ENCODE measurements around the gene KRTAP12-3. TPM values are rescaled to one million over a fixed set of nuclear protein-coding genes. Genes with fewer than 3 reads are reported as not detected.

The KRTAP12-3 gene
- total RNA-seq, 3 donors from 2014 or later, result not detected

- Histone ChIP-seq H3K27ac (no peak overlapping the region), H3K36me3 (no peaks in the 10 kb centered on the region), H3K4me3 (no peak overlapping the region), H3K27me3 (no peaks in the 10 kb centered on the region), H3K4me1 (no peaks in the 10 kb centered on the region), H3K9me3 (peaks cover 18 to 31% of the 10 kb centered on the region in 2 donors)
- TF ChIP-seq POLR2A (IDR thresholded peaks at IDR 0.05) (no peak), CTCF (IDR thresholded peaks at IDR 0.05) (no peak), POLR2AphosphoS5 (IDR thresholded peaks at IDR 0.05) (no peak)
- DNase-seq (ENCODE audit: low spot score in 2 of 2), result no peak
- intact Hi-C loops (cut with DNase I; ENCODE audit: low total_unique reads), result loop anchor here (10.0 kb wide), 1 partner anchor 147 kb away; no protein-coding TSS in a partner anchor
These were observed 14.2 kb downstream of the KRTAP12-3 start for GRCh38 chr21:44671911-44672310.

- intact Hi-C loops (cut with DNase I; ENCODE audit: low total_unique reads), result loop anchor here (10.0 kb wide), 1 partner anchor 153 kb away; no protein-coding TSS in a partner anchor
- no peak overlapping the region for H3K27ac ChIP-seq
- TF ChIP-seq CTCF (IDR thresholded peaks at IDR 0.05), result no peak
- no peak for TF ChIP-seq POLR2AphosphoS5 (IDR thresholded peaks at IDR 0.05)
- TF ChIP-seq POLR2A (IDR thresholded peaks at IDR 0.05), result no peak
- H3K36me3 ChIP-seq, result no peaks in the 10 kb centered on the region
- no peak overlapping the region for H3K4me3 ChIP-seq
- H3K9me3 ChIP-seq, result peaks cover under 1 to 5% of the 10 kb centered on the region in 2 donors
- DNase-seq (ENCODE audit: low spot score in 2 of 2), result no peak
- H3K27me3 ChIP-seq, result no peaks in the 10 kb centered on the region
- H3K4me1 ChIP-seq, result no peaks in the 10 kb centered on the region
These were observed 20.1 kb downstream of the KRTAP12-3 start for GRCh38 chr21:44677881-44678280.

- H3K36me3 ChIP-seq, result no peaks in the 10 kb centered on the region
- no peak for DNase-seq (ENCODE audit: low spot score in 2 of 2)
- no peaks in the 10 kb centered on the region for H3K4me1 ChIP-seq
- H3K27ac ChIP-seq, result no peak overlapping the region
- no peak overlapping the region for H3K4me3 ChIP-seq
- H3K27me3 ChIP-seq, result peaks cover 0 to 4% of the 10 kb centered on the region in 2 donors
- no peaks in the 10 kb centered on the region for H3K9me3 ChIP-seq
- TF ChIP-seq POLR2A (IDR thresholded peaks at IDR 0.05), result no peak
- TF ChIP-seq CTCF (IDR thresholded peaks at IDR 0.05), result no peak
- TF ChIP-seq POLR2AphosphoS5 (IDR thresholded peaks at IDR 0.05), result no peak
- intact Hi-C loops (cut with DNase I; ENCODE audit: low total_unique reads), result no loop called here
These were observed 23.4 kb downstream of the KRTAP12-3 start for GRCh38 chr21:44681152-44681551.

DNA sequence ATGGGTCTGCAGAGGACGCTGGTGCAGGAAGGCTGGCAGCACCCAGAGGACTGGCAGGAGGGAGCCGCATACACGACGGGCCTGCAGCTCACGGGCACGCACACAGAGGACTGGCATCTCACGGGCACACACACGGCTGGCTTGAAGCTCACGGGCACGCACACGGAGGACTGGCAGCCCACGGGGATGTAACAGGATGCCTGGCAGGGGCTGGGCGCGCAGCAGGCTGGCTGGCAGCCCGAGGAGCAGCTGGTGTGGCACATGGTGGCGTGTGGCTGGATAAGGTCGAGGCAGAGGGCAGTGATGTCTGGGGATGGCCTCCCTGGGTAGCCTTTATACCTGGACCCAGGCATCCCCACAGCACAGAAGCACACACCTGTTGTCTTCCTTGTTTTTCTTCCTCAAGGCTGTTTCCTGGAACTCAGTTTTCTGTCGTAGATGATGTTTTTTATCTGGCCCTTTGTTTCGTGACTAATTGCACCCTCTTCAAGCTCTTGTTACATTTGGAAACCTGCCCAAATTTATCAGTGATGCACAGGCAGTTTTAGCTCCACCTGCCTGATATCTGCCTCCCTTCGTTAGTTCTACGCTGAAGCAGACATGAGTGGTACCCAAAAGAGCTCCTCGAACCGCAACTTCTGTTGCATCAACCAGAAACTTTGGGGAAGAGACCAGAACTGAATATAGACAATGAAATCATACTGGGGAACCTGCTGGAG lies 24.3 kb downstream of the KRTAP12-3 start, which contains the start of gene KRTAP12-1:
KRTAP12-1 (minus strand) TSS at position 303 of the 719 bp plus-strand sequence; CDS start at position 263, 40 bp downstream.
- Histone ChIP-seq H3K4me1 (no peaks in the 10 kb centered on the region), H3K27me3 (peaks cover 0 to 13% of the 10 kb centered on the region in 2 donors), H3K4me3 (no peak within 1 kb of the TSS), H3K27ac (no peak within 1 kb of the TSS), H3K9me3 (no peaks in the 10 kb centered on the region), H3K36me3 (no peaks in the 10 kb centered on the region)
- TF ChIP-seq POLR2AphosphoS5 (IDR thresholded peaks at IDR 0.05) (no peak), POLR2A (IDR thresholded peaks at IDR 0.05) (no peak), CTCF (IDR thresholded peaks at IDR 0.05) (no peak)
- DNase-seq (ENCODE audit: low spot score in 2 of 2), result no peak
- intact Hi-C loops (cut with DNase I; ENCODE audit: low total_unique reads), result no loop called here

GRCh38 chr21:44682580-44683151 lies 24.9 kb downstream of the KRTAP12-3 start:
- intact Hi-C loops (cut with DNase I; ENCODE audit: low total_unique reads), result no loop called here
- H3K27me3 ChIP-seq, result peaks cover 0 to 19% of the 10 kb centered on the region in 2 donors
- H3K4me1 ChIP-seq, result no peaks in the 10 kb centered on the region
- H3K27ac ChIP-seq, result no peak overlapping the region
- no peak overlapping the region for H3K4me3 ChIP-seq
- TF ChIP-seq CTCF (IDR thresholded peaks at IDR 0.05) (no peak), POLR2A (IDR thresholded peaks at IDR 0.05) (no peak), POLR2AphosphoS5 (IDR thresholded peaks at IDR 0.05) (no peak)
- no peak for DNase-seq (ENCODE audit: low spot score in 2 of 2)
- H3K36me3 ChIP-seq, result no peaks in the 10 kb centered on the region
- no peaks in the 10 kb centered on the region for H3K9me3 ChIP-seq

Data from breast epithelium (tissue), 4 donors.